Brain microvascular endothelial cell (primary cell): ENCODE data around the gene HNRNPC.
A peak's percentile ranks its signal among the peaks of the same experiment; 100 is the strongest.

ENCODE experiments used
- DNase-seq: peaks from one replicate; pipeline ENCODE4 v3.0.0-alpha.2; 2020
- H3K27ac ChIP-seq: fragments of 250-450 bp; sonication (Bioruptor Pico); 2 replicates; pipeline ENCODE4 v1.5.1; 2020; ENCODE audit warnings: mild to moderate bottlenecking, moderate library complexity
- H3K27me3 ChIP-seq: fragments of 250-450 bp; sonication (Bioruptor Pico); replicated peaks from 2 replicates; pipeline ENCODE4 v1.5.1; 2020; ENCODE audit warnings: mild to moderate bottlenecking
- H3K36me3 ChIP-seq: fragments of 250-450 bp; sonication (Bioruptor Pico); replicated peaks from 2 replicates; pipeline ENCODE4 v1.5.1; 2020; ENCODE audit warnings: mild to moderate bottlenecking
- H3K4me3 ChIP-seq: 2 replicates; pipeline ENCODE4 v1.5.1; 2011; ENCODE audit warnings: low read depth, mild to moderate bottlenecking, control low read depth, low read length, moderate library complexity
- CTCF ChIP-seq: IDR thresholded peaks from 2 replicates; pipeline ENCODE4 v1.5.1; 2011; ENCODE audit warnings: low read depth, mild to moderate bottlenecking, moderate library complexity, low read length, control low read depth, inconsistent platforms; ENCODE audit errors: missing control alignments
- in situ Hi-C: cut with HindIII; loops from 2 replicates; pipeline ENCODE4 v1.10.0; 2017; ENCODE audit warnings: low sequenced_read_pairs, low pct_ligation_motif_present

HNRNPC gene

GRCh38 chr14:21192447-21192822 lies 76.8 kb downstream of the HNRNPC start:
- in situ Hi-C loops = no loop called here
- no peak for TF ChIP-seq CTCF
- H3K27ac ChIP-seq = no peak overlapping the region
- H3K36me3 ChIP-seq = no peaks in the 10 kb centered on the region
- H3K27me3 ChIP-seq = no peaks in the 10 kb centered on the region
- DNase-seq = no peak
- H3K4me3 ChIP-seq = peak overlapping the region; percentile 24

GRCh38 chr14:21191809-21192446 lies 77.3 kb downstream of the HNRNPC start:
- in situ Hi-C loops = no loop called here
- no peak for TF ChIP-seq CTCF
- Histone ChIP-seq H3K27ac (no peak overlapping the region), H3K36me3 (no peaks in the 10 kb centered on the region), H3K4me3 (peak overlapping the region; percentile 29), H3K27me3 (no peaks in the 10 kb centered on the region)
- no peak for DNase-seq

- Histone ChIP-seq H3K27me3 (no peaks in the 10 kb centered on the region), H3K36me3 (no peaks in the 10 kb centered on the region), H3K4me3 (no peak overlapping the region), H3K27ac (no peak overlapping the region)
- no peak for TF ChIP-seq CTCF
- no peak for DNase-seq
- in situ Hi-C loops = no loop called here
Measured at GRCh38 chr14:21191261-21191808, 77.9 kb downstream of the HNRNPC start.

- Histone ChIP-seq H3K27me3 (no peaks in the 10 kb centered on the region), H3K27ac (no peak overlapping the region), H3K36me3 (no peaks in the 10 kb centered on the region), H3K4me3 (no peak overlapping the region)
- DNase-seq = no peak
- in situ Hi-C loops = no loop called here
- TF ChIP-seq CTCF = no peak
Measured at GRCh38 chr14:21185491-21185890, 83.8 kb downstream of the HNRNPC start.

- DNase-seq = no peak
- no peak for TF ChIP-seq CTCF
- H3K4me3 ChIP-seq = no peak overlapping the region
- in situ Hi-C loops = no loop called here
- H3K27ac ChIP-seq = no peak overlapping the region
- H3K27me3 ChIP-seq = no peaks in the 10 kb centered on the region
- no peaks in the 10 kb centered on the region for H3K36me3 ChIP-seq
Measured at GRCh38 chr14:21184254-21184653, 85.0 kb downstream of the HNRNPC start.

GRCh38 chr14:21182166-21182565 lies 87.1 kb downstream of the HNRNPC start:
- Histone ChIP-seq H3K27ac (no peak overlapping the region), H3K4me3 (no peak overlapping the region), H3K36me3 (no peaks in the 10 kb centered on the region), H3K27me3 (no peaks in the 10 kb centered on the region)
- no peak for TF ChIP-seq CTCF
- in situ Hi-C loops = no loop called here
- DNase-seq = no peak
